ENCODE results near the gene NTN1.

NTN1 gene

DNA sequence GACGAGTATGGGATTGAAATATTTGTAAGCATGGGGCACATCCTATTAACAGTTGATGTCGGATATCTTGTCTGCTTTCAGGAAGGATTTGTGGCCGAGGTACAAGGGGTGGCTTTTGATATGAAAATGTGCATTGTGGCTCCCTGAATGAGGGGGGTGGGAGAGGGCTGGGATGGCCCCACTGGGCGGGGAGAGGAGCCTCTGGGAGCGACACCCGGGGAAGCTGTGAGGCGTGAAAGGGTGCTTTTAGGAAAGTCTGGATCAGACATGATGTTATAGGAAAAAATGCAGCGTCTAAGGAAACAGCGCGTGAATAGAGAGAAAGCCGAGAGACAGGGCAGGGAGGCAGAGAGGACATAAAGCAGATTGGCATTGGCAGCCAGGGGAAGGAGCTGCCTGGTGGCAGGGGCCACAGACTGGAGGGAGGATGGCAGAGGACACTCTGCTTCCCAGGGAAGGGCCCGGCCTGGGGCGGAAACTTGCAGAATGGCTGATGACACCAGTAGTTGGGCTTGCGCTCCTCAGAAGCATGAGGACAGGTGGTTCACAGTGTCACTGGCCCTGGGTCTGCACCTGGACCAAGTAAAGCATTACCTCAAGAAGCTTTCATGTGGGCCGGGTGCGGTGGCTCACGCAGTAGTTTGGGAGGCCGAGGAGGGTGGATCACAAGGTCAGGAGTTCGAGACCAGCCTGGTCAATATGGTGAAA lies 95.7 kb downstream of the NTN1 start:
- TF ChIP-seq, protein P1, sequence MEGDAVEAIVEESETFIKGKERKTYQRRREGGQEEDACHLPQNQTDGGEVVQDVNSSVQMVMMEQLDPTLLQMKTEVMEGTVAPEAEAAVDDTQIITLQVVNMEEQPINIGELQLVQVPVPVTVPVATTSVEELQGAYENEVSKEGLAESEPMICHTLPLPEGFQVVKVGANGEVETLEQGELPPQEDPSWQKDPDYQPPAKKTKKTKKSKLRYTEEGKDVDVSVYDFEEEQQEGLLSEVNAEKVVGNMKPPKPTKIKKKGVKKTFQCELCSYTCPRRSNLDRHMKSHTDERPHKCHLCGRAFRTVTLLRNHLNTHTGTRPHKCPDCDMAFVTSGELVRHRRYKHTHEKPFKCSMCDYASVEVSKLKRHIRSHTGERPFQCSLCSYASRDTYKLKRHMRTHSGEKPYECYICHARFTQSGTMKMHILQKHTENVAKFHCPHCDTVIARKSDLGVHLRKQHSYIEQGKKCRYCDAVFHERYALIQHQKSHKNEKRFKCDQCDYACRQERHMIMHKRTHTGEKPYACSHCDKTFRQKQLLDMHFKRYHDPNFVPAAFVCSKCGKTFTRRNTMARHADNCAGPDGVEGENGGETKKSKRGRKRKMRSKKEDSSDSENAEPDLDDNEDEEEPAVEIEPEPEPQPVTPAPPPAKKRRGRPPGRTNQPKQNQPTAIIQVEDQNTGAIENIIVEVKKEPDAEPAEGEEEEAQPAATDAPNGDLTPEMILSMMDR (IDR thresholded peaks at IDR 0.05; ENCODE audit: borderline replicate concordance, control extremely low read depth, extremely low read depth, insufficient read depth, missing control alignments), result no peak
- in situ Hi-C loops (cut with MboI; ENCODE audit: low sequenced_read_pairs, unreplicated experiment), result no loop called here
- DNase-seq (ENCODE audit: low spot score), result no peak

DNA sequence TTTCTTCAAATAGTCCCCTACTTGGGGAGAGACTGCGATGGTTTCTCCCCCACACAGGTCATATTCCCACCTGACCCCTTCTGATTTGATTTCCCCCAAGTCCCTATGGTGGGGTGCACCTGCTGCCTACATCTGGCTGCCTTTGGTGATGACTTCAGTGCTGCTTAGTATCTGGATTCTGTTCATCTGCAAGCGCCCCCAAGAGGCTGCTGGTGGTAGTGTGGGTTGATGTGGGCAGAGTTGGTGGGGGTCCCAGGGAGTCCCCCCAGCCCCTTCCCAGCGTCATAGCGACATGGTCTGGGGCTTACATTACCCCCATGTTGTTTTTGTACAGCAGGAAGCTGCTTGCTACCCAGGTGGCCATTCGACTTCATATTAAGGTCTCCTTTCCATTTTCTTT lies 99.2 kb downstream of the NTN1 start:
- TF ChIP-seq, protein P1 (IDR thresholded peaks at IDR 0.05; ENCODE audit: borderline replicate concordance, control extremely low read depth, extremely low read depth, insufficient read depth, missing control alignments), result no peak
- DNase-seq (ENCODE audit: low spot score), result no peak
- in situ Hi-C loops (cut with MboI; ENCODE audit: low sequenced_read_pairs, unreplicated experiment), result no loop called here

DNA sequence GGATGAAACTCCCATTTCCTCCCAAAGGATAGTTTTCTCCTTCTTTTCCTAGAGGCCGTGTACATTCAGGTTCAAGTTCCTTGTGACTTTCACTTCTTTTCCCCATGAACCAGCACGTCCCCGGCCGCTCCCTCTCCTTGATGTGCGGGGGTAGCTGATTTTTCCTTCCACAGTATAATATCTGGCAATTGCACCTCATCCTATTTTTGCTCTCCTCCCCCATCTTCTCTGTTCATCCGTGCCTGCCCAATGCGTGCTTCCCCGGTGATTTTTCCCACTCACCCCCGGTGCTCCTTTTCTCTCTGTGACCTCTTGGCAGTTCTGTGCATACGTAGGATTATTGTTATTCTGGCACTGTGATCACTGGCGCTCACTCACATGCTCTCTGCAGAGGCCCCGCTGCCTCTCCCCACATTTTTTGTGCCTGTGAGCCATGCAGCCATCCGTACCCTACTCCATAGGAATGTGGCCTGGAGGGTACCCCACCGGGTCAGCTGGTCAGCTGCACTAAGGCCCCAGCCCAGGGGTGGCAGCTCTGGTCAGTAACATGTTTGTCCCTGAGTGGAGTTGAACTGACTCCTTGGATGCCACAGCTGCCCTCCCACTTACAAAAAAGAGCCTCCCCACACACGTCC lies 100.0 kb downstream of the NTN1 start:
- in situ Hi-C loops (cut with MboI; ENCODE audit: low sequenced_read_pairs, unreplicated experiment), result no loop called here
- TF ChIP-seq, protein P1 (IDR thresholded peaks at IDR 0.05; ENCODE audit: borderline replicate concordance, control extremely low read depth, extremely low read depth, insufficient read depth, missing control alignments), result no peak
- no peak for DNase-seq (ENCODE audit: low spot score)

DNA sequence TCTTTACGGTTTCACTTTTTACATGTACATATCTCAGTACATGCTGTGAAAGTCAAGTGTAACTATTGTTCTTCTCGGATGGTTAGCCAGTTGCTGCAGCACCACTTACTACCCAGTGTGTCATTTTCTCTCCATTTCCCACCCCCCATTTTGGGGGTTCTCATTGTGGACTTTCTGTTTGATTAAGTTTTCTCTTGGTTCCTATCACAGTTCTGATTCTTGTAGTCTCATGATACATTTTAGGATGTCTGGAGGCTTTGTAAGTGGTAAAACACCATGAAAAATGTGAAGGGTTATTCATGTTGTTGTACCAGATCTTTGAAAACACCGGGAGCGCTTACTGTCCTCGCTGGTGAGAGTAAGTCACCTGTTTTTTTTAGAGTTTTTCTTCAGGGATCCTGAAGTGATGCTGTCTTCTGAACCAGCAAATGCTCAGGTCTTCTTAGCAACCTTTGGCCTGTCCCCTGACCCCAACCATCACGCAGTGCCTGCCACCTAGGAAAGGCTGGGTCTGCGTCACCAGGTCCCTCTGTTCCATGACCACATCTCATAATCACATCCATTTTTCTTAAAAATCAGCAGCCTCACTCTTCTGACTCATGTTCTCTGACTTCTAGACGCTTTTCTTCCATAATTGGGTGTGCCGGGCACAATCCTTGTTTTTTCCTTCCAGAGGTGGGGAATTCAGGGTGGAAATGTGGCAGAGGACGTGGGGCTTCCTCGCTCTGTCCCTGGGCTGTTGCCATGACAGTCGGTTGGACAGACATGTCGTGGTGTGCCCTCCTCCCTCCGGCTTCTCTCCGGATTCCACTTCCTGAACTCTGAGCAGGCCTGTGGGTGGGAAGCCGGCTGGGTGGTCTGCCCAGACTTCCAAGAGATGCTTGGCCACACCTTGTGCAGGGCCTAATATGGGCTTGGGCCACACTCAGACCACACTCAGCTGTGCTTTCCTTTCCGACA lies 102.6 kb downstream of the NTN1 start:
- DNase-seq (ENCODE audit: low spot score), result no peak
- TF ChIP-seq, protein P1 (IDR thresholded peaks at IDR 0.05; ENCODE audit: borderline replicate concordance, control extremely low read depth, extremely low read depth, insufficient read depth, missing control alignments), result no peak
- in situ Hi-C loops (cut with MboI; ENCODE audit: low sequenced_read_pairs, unreplicated experiment), result no loop called here

DNA sequence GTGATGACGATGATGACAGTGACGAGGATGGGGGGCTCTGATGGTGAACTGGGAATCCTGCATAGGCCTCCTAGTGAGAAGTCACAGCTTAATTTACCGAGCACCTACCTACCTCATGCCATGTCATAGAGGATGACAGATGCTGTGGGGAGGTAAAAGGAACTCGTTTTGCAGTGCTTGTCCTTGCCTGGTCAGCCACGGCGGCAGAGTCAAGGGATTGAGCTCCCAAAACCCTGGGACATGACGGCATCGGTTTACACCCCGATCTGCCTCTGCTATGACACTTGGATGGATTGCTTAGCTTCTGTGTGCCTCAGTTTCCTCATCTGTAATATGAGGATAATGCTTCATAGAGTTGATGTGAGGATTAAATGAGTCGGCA lies 103.2 kb downstream of the NTN1 start:
- no peak for DNase-seq (ENCODE audit: low spot score)
- TF ChIP-seq, protein P1 (IDR thresholded peaks at IDR 0.05; ENCODE audit: borderline replicate concordance, control extremely low read depth, extremely low read depth, insufficient read depth, missing control alignments), result no peak

DNA sequence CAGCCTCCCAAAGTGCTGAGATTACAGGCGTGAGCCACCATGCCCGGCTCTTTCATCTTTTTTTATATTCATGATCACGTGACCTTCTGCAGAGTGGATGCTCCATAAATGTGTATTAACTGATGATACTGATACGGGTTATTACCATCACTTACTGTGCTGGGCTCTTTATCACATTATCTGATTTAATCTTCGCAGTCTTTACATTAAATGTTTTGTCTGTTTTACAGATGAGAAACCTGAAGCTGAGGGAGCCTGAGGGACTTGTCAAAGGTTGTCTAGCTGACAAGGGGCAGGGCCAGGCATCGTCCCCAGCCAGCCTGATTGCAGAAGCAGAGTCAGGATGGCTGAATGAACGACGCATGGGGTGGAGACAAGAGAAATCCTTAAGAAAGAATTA lies 104.4 kb downstream of the NTN1 start:
- DNase-seq (ENCODE audit: low spot score), result no peak
- in situ Hi-C loops (cut with MboI; ENCODE audit: low sequenced_read_pairs, unreplicated experiment), result no loop called here
- TF ChIP-seq, protein P1 (IDR thresholded peaks at IDR 0.05; ENCODE audit: borderline replicate concordance, control extremely low read depth, extremely low read depth, insufficient read depth, missing control alignments), result no peak

More for the DNA sequence above, 103.2 kb downstream of the NTN1 start:
- in situ Hi-C loops (cut with MboI; ENCODE audit: low sequenced_read_pairs, unreplicated experiment), result no loop called here
